ENCODE data around the gene ZNF223. TPM values are rescaled to one million over a fixed set of nuclear protein-coding genes. Genes with fewer than 3 reads are reported as not detected.

The ZNF223 gene
- total RNA-seq, 1 donor: 5.8 TPM

GRCh38 chr19:44019498-44019897 is 32.3 kb upstream of the ZNF223 start:
- no peaks in the 10 kb centered on the region for H3K9me3 ChIP-seq (ENCODE audit: low read depth, low read length)
- no peak overlapping the region for H3K4me3 ChIP-seq (ENCODE audit: insufficient read depth, low read length)
- H3K4me1 ChIP-seq (ENCODE audit: insufficient read depth, low read length): no peaks in the 10 kb centered on the region
- TF ChIP-seq CTCF (IDR thresholded peaks at IDR 0.05; ENCODE audit: extremely low read depth, low read depth, low read length): no peak
- no peaks in the 10 kb centered on the region for H3K27me3 ChIP-seq (ENCODE audit: insufficient read depth, low read length)
- no peak overlapping the region for H3K27ac ChIP-seq (ENCODE audit: low read depth, low read length)
- H4K20me1 ChIP-seq (ENCODE audit: insufficient read depth, low read length): no peaks in the 10 kb centered on the region
- no peak for DNase-seq (ENCODE audit: insufficient read length, low spot score, missing footprints)
- no peak overlapping the region for H2AFZ ChIP-seq (ENCODE audit: low read length)
- no peaks in the 10 kb centered on the region for H3K79me2 ChIP-seq (ENCODE audit: insufficient read depth, low read length)
- no peaks in the 10 kb centered on the region for H3K36me3 ChIP-seq (ENCODE audit: insufficient read depth, low read length)
- no peak overlapping the region for H3K4me2 ChIP-seq (ENCODE audit: insufficient read depth, low read length)

- Histone ChIP-seq H4K20me1 (ENCODE audit: insufficient read depth, low read length) (no peaks in the 10 kb centered on the region), H3K36me3 (ENCODE audit: insufficient read depth, low read length) (no peaks in the 10 kb centered on the region), H3K4me3 (ENCODE audit: insufficient read depth, low read length) (no peak overlapping the region), H3K4me2 (ENCODE audit: insufficient read depth, low read length) (no peak overlapping the region), H3K4me1 (ENCODE audit: insufficient read depth, low read length) (peaks cover 4% of the 10 kb centered on the region), H2AFZ (ENCODE audit: low read length) (no peak overlapping the region), H3K79me2 (ENCODE audit: insufficient read depth, low read length) (peaks cover 9% of the 10 kb centered on the region), H3K27ac (ENCODE audit: low read depth, low read length) (no peak overlapping the region), H3K9me3 (ENCODE audit: low read depth, low read length) (no peaks in the 10 kb centered on the region), H3K27me3 (ENCODE audit: insufficient read depth, low read length) (no peaks in the 10 kb centered on the region)
- no peak for TF ChIP-seq CTCF (IDR thresholded peaks at IDR 0.05; ENCODE audit: extremely low read depth, low read depth, low read length)
- no peak for DNase-seq (ENCODE audit: insufficient read length, low spot score, missing footprints)
These were observed 30.6 kb upstream of the ZNF223 start for GRCh38 chr19:44021221-44021620.

- peak overlapping the region; percentile 58 for H3K27ac ChIP-seq (ENCODE audit: low read depth, low read length)
These were observed 27.0 kb upstream of the ZNF223 start for GRCh38 chr19:44024900-44025216.

More at GRCh38 chr19:44024900-44025216, 27.0 kb upstream of the ZNF223 start:
- H3K9me3 ChIP-seq (ENCODE audit: low read depth, low read length): no peaks in the 10 kb centered on the region
- H3K4me3 ChIP-seq (ENCODE audit: insufficient read depth, low read length): peak overlapping the region; percentile 93
- H3K4me1 ChIP-seq (ENCODE audit: insufficient read depth, low read length): peaks cover 5% of the 10 kb centered on the region
- peaks cover 27% of the 10 kb centered on the region for H3K36me3 ChIP-seq (ENCODE audit: insufficient read depth, low read length)
- H3K79me2 ChIP-seq (ENCODE audit: insufficient read depth, low read length): peaks cover 13% of the 10 kb centered on the region
- no peaks in the 10 kb centered on the region for H4K20me1 ChIP-seq (ENCODE audit: insufficient read depth, low read length)
- no peaks in the 10 kb centered on the region for H3K27me3 ChIP-seq (ENCODE audit: insufficient read depth, low read length)
- TF ChIP-seq CTCF (IDR thresholded peaks at IDR 0.05; ENCODE audit: extremely low read depth, low read depth, low read length): no peak
- DNase-seq (ENCODE audit: insufficient read length, low spot score, missing footprints): no peak
- peak overlapping the region; percentile 97 for H2AFZ ChIP-seq (ENCODE audit: low read length)
- H3K4me2 ChIP-seq (ENCODE audit: insufficient read depth, low read length): peak overlapping the region; percentile 93

All from osteoblast (primary cell).